Measurements from ENCODE around the gene NRN1.

Gene NRN1

DNA sequence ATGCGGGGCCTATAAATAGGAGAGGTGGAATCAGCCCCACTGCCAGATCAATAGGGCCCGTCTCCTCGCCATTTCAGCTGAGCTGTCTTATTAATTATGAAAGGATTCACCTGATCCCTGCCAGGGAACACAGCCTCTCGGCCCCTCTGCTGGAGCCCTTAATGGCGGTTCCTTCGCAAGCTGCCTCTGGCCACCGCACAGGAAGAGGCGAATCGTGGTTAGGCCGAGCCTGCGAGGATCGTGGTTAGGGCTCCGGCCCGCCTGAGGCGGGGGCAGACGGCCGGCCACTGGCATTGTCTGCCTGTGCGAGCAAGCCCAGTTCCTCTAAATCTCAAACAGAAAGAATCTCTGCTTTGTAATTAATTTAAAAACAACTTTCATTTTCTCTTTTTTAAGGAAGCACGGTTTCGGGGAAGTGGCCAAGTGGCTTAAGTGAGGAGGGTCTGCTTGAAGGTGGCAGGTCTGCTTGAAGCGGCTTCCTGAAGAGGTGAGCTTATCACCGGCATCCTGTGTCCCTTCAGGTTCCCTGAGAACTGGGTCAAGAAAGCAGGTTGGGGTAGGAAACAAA is 9.2 kb downstream of the NRN1 start:
- Mint-ChIP-seq H3K4me3 (peak overlapping the region; percentile 93), H3K4me1 (peaks cover 81% of the 10 kb centered on the region), H3K27me3 (peaks cover 100% of the 10 kb centered on the region), H3K27ac (peak overlapping the region; percentile 82), H3K36me3 (peaks cover 57% of the 10 kb centered on the region), H3K9me3 (peaks cover 11% of the 10 kb centered on the region)
- DNase-seq, result peak; percentile 46
- CTCF ChIA-PET, result interaction anchor here (3.2 kb wide), 1 partner anchor 10 kb away, joined by 10 read pairs; the partner anchor contains the start of gene NRN1

DNA sequence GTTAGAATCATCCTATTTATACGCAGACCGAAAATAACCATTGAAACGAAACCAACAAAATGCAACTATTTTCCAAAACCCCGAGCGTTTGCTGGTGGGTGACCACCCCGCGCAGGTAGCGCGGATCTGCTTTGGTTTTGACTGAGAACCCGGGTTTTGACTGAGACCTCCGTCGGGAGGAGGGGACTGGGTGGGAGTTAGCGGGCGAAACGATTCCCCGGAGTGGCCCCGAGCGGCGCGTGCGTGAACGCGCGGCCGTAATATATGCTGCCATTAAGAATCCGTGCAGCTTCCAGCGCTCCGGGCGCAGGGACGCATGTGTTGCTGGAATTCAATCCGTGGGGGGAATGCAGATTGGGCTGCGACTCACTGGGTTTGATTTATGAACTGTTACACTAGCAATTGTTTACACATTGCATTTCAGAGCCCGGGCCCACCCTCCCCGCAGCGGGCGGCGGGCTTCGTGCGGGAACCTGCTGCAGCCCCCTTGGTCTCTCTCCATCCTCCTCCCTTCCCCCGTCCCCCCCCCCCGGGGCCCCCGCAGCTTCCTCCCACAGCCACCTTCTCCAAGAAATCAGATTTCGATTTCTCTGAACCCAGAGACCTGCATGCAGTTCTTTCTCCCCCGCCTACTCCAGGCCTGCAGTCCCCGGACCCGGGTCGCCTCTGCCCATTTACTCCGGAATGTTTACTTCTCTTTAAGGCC is 9.9 kb downstream of the NRN1 start:
- DNase-seq, result peak; percentile 49
- H3K9me3 Mint-ChIP-seq, result peaks cover 11% of the 10 kb centered on the region
- peak overlapping the region; percentile 93 for H3K4me3 Mint-ChIP-seq
- H3K27me3 Mint-ChIP-seq, result peaks cover 100% of the 10 kb centered on the region
- peak overlapping the region; percentile 82 for H3K27ac Mint-ChIP-seq
- H3K36me3 Mint-ChIP-seq, result peaks cover 51% of the 10 kb centered on the region
- CTCF ChIA-PET, result interaction anchor here (3.2 kb wide), 1 partner anchor 10 kb away, joined by 10 read pairs; the partner anchor contains the start of gene NRN1
- peaks cover 77% of the 10 kb centered on the region for H3K4me1 Mint-ChIP-seq

DNA sequence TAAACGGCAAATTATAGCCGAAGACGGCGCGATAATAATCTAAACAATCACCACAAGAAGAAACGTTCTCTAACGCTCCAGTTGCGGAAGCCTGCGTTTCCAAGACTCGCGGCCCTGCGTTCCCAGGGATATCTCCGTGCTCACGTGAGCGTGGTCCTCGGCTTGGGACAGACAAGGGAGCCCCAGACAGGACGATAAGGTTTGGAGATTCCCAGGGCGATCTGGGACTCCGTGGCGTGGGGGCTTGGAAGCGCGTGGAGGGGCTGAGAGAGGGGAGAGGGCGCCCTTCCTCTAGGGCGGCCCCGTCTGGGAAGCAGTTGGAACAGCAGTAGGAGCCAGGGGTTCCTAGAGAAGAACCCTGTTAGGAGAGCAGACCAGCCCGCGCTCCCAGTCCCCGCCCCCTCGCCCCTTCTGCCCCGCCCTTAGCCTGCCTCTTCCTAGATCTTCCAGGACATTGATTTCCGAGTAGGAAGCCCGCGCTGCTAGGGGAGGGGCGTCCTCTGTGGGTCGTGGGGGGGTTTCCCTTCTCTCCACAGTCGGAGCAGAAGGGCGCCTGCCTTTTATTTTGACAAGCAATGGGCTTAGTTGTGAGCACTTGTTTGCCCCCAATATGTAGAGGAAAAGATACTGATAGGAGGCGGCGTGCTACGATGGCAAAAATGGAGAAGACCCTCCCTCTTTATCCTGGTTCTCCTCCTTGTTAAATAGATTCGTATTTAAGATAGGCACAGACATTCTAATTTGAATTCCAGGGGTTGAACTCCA is 10.6 kb downstream of the NRN1 start:
- CTCF ChIA-PET, result interaction anchor here (2.1 to 3.2 kb wide), 3 partner anchors 8 to 525 kb away, joined by 9 to 10 read pairs (median 10); partner anchors contain the start of gene NRN1

DNA sequence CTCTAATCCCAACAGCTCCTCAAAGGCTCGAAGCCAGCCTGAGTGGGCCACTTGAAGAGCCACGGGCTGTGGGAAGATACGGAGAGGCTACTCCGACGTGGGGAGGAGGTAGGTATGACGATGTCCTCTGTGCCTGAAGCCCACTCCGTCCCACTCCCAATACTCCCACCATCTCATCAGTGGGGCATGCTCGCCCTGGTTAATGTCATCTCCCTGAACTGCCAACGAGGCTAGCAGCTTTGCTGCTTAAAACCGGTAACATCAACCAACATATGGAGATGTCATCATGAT is 11.1 kb downstream of the NRN1 start:
- Mint-ChIP-seq H3K36me3 (peaks cover 44% of the 10 kb centered on the region), H3K27ac (peak overlapping the region; percentile 63), H3K27me3 (peaks cover 100% of the 10 kb centered on the region), H3K4me3 (peak overlapping the region; percentile 93), H3K9me3 (peaks cover 7% of the 10 kb centered on the region), H3K4me1 (peaks cover 78% of the 10 kb centered on the region)
- no peak for DNase-seq
- CTCF ChIA-PET, result interaction anchor here (1.2 to 2.5 kb wide), 3 partner anchors 8 to 524 kb away, joined by 4 to 10 read pairs (median 9); no protein-coding TSS in a partner anchor

More for the DNA sequence above, 10.6 kb downstream of the NRN1 start:
- peak overlapping the region; percentile 93 for H3K4me3 Mint-ChIP-seq
- H3K9me3 Mint-ChIP-seq, result peaks cover 7% of the 10 kb centered on the region
- peak; percentile 59 for DNase-seq
- peak overlapping the region; percentile 73 for H3K27ac Mint-ChIP-seq
- H3K27me3 Mint-ChIP-seq, result peaks cover 100% of the 10 kb centered on the region
- H3K4me1 Mint-ChIP-seq, result peaks cover 73% of the 10 kb centered on the region
- H3K36me3 Mint-ChIP-seq, result peaks cover 44% of the 10 kb centered on the region

DNA sequence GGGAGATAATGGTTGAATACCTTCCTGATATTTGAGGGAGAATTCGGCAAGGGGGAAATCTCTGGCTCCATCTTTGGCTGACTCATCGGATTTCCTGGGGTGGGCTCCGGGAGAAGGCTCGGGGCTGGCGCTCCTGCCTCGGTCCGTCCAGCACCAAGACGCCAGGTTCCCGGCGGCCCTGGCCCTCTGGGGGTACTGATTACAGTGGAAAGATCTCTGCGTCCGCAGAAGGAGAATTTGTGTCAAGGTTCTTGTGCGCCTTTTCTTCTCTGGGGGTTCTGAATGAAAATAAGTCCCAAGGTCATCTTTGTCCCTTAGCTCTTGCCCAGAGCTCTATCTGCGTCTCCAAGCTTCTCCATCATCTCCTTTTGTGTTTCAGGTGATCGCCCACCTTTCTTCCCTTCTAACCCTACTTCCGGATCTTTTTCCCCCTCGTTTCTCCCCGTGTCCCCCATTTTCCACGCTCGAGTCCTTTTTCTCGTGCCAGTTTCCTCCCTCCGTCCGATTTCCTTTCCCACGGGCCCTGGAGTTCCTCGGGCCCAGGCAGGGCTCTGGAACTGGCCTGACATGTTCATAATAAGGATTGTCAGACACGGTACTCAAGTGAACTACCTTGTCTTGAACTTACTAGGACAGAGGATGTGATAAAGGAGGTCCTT is 11.6 kb downstream of the NRN1 start:
- Mint-ChIP-seq H3K27ac (peak overlapping the region; percentile 63), H3K36me3 (peaks cover 40% of the 10 kb centered on the region), H3K4me1 (peaks cover 79% of the 10 kb centered on the region), H3K27me3 (peaks cover 100% of the 10 kb centered on the region), H3K4me3 (peak overlapping the region; percentile 93), H3K9me3 (peaks cover 4% of the 10 kb centered on the region)
- CTCF ChIA-PET, result interaction anchor here (1.0 to 2.5 kb wide), 4 partner anchors 9 to 524 kb away, joined by 3 to 10 read pairs (median 6); no protein-coding TSS in a partner anchor
- DNase-seq, result no peak

DNA sequence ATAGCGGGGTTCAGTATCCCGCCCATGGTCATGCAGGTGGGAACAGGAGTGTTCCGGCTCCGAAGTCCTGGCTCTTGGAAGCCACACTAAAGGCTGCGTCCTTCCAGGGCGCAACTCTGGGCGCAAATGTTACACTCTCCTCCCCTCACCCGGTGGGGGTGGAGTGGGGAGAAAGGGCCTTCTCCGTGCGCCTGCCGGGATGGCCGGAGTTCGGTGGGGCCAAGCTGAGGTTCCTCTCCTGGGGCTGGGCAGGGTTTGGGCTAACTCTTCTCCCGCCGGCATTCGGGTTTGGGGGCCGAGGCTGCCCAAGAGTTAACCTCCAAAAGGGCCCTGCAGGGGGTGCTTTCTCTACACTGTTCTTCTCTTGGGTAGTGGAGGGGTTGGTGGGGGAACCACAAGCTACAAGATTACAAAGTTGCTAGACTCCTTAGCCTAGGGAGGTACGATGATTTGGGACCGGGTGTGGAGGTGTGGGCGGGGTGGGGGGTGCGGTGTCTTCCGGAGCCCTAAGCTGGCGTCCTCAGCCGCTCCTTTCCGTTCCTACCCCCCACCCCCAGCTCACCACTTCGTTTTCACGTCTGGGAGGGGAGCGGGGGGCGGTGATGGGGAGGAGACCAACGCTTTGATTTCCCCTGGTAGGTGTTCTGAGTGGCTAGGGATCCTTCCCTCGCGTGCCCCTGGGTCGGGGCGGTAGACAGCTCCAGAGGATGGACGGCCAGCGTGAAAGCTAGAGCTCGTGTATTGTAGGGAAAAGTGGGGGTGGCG is 12.3 kb downstream of the NRN1 start:
- Mint-ChIP-seq H3K4me3 (peak overlapping the region; percentile 93), H3K4me1 (peaks cover 78% of the 10 kb centered on the region), H3K36me3 (peaks cover 34% of the 10 kb centered on the region), H3K9me3 (no peaks in the 10 kb centered on the region), H3K27me3 (peaks cover 99% of the 10 kb centered on the region), H3K27ac (peak overlapping the region; percentile 24)
- CTCF ChIA-PET, result interaction anchor here (0.9 to 2.5 kb wide), 6 partner anchors 8 to 553 kb away, joined by 3 to 10 read pairs (median 4); no protein-coding TSS in a partner anchor
- peak; percentile 39 for DNase-seq

DNA sequence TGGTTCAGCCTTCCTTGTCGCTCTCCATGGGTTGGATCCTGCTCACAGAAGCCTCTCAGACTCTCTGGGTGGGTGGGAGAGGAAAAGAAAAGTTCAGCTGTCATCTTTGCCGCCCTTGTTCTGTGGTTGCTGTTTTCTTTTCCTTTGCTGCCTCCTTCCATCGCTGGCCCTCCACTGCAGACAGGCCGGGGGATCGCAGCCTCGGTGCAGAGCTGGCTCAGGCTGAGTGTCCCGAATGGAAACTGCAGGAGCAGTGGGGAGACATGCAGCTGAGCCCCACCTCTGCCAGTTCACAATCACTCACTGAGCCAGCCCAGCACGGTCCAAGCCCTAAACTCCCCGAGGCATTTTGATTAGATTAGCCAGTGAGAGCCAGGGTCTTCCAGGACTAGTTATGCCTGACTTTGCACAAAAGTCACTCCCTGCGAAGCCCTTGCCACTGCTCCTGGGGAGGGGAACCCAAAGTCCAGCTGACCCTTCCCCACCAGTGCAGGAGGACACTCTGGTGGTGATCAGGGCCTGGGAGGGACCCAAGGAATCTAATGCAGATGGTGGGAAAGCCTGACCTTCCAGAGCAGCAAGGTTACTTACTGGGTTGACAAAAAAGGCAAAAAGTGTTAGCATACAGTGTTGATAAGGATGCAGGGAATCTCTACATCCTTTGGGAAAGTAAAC is 14.0 kb downstream of the NRN1 start:
- Mint-ChIP-seq H3K4me3 (no peak overlapping the region), H3K27ac (no peak overlapping the region), H3K9me3 (no peaks in the 10 kb centered on the region), H3K36me3 (peaks cover 23% of the 10 kb centered on the region), H3K4me1 (peaks cover 78% of the 10 kb centered on the region), H3K27me3 (peaks cover 97% of the 10 kb centered on the region)
- CTCF ChIA-PET, result interaction anchor here (1.0 kb wide), 1 partner anchor 10 kb away, joined by 3 read pairs; no protein-coding TSS in a partner anchor
- DNase-seq, result no peak

DNA sequence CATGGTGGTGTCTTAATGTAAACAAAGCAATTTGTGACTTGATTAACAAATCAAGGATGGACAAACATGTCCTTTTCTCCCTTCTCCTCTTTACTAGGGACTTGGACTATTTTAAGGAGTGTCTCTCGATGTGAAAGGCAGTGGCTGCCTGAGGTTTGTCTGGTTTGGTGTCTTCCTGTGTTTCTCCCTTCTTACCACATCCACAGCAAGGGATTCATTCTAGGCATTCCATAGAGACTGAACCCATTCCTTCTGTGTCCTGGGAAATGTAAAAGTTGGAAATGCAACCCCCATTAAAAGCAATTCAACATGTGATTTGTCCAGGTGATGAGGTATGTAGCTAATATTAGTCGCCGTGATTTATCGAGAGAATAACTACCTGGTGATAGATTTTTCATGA is 15.9 kb downstream of the NRN1 start:
- peaks cover 81% of the 10 kb centered on the region for H3K4me1 Mint-ChIP-seq
- H3K9me3 Mint-ChIP-seq, result no peaks in the 10 kb centered on the region
- H3K27ac Mint-ChIP-seq, result no peak overlapping the region
- H3K4me3 Mint-ChIP-seq, result no peak overlapping the region
- peaks cover 20% of the 10 kb centered on the region for H3K36me3 Mint-ChIP-seq
- peaks cover 85% of the 10 kb centered on the region for H3K27me3 Mint-ChIP-seq
- DNase-seq, result no peak
- CTCF ChIA-PET, result interaction anchor here (1.1 kb wide), 1 partner anchor 520 kb away, joined by 3 read pairs; no protein-coding TSS in a partner anchor

DNA sequence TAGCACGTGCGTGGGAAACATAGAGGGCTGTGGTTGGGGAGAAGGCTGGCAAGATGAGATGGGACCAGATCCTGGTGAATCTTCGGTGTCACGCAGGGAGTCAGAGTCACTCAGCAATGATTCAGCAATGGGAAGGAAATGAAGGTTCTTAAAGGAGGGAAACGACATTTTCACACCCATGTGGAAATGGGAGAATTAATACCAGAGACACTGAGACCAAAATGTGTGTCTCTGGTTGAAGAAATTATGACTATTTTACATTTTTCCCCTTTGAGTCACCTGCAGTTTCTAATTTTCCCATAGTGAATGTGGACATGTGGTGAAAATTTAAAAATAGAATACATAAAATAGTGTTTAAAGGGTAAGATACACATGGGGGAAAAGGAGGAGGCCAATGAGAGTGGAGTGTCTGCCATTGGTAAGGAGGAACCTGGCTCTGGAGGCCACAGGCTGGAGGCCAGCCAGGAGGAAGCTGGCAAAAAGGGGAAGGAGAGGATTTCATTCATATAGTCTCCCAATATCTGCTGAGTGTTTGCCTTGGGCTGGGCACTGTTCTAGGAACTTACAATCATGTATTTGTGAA is 17.5 kb downstream of the NRN1 start:
- Mint-ChIP-seq H3K27me3 (peaks cover 70% of the 10 kb centered on the region), H3K4me3 (no peak overlapping the region), H3K36me3 (peaks cover 10% of the 10 kb centered on the region), H3K9me3 (no peaks in the 10 kb centered on the region), H3K4me1 (peaks cover 81% of the 10 kb centered on the region), H3K27ac (no peak overlapping the region)
- no peak for DNase-seq
- CTCF ChIA-PET, result interaction anchor here (1.1 kb wide), 1 partner anchor 518 kb away, joined by 3 read pairs; no protein-coding TSS in a partner anchor

DNA sequence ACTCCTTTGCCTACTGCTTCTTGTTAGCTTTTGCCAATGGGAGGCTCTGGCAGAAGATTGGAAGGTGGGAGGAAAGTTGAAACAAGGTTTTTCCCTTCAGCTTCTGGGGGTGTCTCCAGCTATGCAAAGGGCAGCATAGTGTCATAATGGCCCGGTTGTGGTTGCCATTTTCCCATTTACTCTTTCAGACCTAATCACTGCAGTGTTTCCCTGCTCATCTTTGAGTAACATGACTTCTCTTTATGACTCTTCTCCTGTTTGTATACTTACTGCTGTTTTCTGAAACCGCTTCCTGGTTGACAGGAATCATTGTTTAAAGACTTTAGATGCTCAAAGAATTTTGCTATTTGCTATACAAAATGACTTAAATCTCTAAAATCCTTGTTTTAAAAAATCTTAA is 19.9 kb downstream of the NRN1 start:
- H3K4me3 Mint-ChIP-seq, result no peak overlapping the region
- CTCF ChIA-PET, result no interaction called here

DNA sequence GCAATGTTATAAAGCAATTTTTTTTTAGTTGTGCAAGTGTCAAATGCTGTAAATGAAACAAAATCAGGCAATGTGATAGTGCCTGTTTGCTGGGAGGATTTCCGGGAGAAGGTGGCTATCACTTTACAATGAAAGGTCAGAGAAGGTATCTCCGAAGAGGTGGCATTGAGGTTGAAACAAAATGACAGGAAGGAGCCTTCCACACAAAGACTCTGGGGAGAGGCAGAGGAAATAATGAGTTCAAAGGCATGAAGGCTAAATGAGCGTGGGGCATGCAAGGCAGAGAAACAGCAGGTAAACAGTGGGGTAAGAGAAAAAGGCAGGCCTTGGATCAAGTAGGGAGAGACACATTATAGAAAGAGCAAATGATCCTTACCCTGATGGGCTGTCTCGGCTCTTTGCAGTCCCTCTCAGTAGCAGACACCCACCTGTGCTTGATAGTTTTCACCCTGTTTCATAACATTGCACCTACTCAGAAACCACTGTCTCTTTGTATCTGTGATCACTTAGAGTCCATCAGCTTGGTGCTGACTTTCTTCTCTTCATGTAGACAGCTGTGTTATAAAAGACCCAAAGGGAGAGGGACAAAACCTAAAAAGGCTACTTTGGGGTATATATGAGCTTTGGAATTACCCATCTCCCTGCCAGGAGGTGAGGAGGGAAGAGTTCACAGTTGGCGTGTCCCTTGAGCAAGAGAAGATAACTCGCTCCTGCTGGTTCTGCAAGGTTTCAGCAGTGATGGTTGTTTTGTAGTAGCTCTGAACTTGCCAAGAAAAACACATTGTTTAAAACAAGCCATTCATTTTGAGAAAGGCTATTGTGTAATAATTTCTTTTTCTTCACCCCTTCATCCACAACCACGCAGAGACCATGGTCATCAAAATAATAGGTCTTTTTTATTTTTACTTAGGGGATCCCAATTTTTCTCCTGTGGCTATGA is 22.3 kb downstream of the NRN1 start:
- H3K36me3 Mint-ChIP-seq, result peaks cover 10% of the 10 kb centered on the region
- no peak overlapping the region for H3K4me3 Mint-ChIP-seq
- H3K4me1 Mint-ChIP-seq, result peaks cover 93% of the 10 kb centered on the region
- peaks cover 30% of the 10 kb centered on the region for H3K27me3 Mint-ChIP-seq
- peak overlapping the region; percentile 82 for H3K27ac Mint-ChIP-seq
- H3K9me3 Mint-ChIP-seq, result peaks cover 3% of the 10 kb centered on the region
- CTCF ChIA-PET, result interaction anchor here (1.0 kb wide), 1 partner anchor 513 kb away, joined by 3 read pairs; no protein-coding TSS in a partner anchor
- DNase-seq, result peak; percentile 36

More for the DNA sequence above, 19.9 kb downstream of the NRN1 start:
- Mint-ChIP-seq H3K9me3 (no peaks in the 10 kb centered on the region), H3K4me1 (peaks cover 88% of the 10 kb centered on the region), H3K27ac (no peak overlapping the region), H3K36me3 (peaks cover 7% of the 10 kb centered on the region), H3K27me3 (peaks cover 46% of the 10 kb centered on the region)
- no peak for DNase-seq

All from activated naive CD4-positive, alpha-beta T cell treated with anti-CD3 and anti-CD28 coated beads, Interleukin-2, amount 10 ng/mL, durations not matched to agents 7 days and 5 days (primary cell).